DND-41 (cell line): ENCODE results near the gene PGM2L1.

Experiments
- ATAC-seq: fragments of 200-7000 bp; cut with Tn5 transposase; 3 replicates; pipeline ENCODE4 v1.9.1; 2021; ENCODE audit warnings: low read depth; ENCODE audit not compliant: insufficient read depth
- DNase-seq: peaks from one replicate; pipeline ENCODE4 v3.0.0-alpha.2; 2020
- H2AFZ ChIP-seq: 2 replicates; pipeline ENCODE4 v1.6.0; 2012; ENCODE audit warnings: low read depth, low read length
- H3K27ac ChIP-seq: 2 replicates; pipeline ENCODE4 v1.5.1; 2012; ENCODE audit warnings: low read length, inconsistent platforms
- H3K27me3 ChIP-seq: fragments of 200-600 bp; sonication (generic); 2 replicates; pipeline ENCODE4 v1.6.0; 2012; ENCODE audit warnings: low read length, mild to moderate bottlenecking, inconsistent platforms; ENCODE audit not compliant: insufficient read depth, poor library complexity
- H3K36me3 ChIP-seq: 2 replicates; pipeline ENCODE4 v1.5.1; 2012; ENCODE audit warnings: low read length, inconsistent platforms; ENCODE audit not compliant: insufficient read depth
- H3K4me1 ChIP-seq: 2 replicates; pipeline ENCODE4 v1.5.1; 2012; ENCODE audit warnings: mild to moderate bottlenecking, low read length; ENCODE audit not compliant: insufficient read depth
- H3K4me2 ChIP-seq: 2 replicates; pipeline ENCODE4 v1.6.0; 2012; ENCODE audit warnings: mild to moderate bottlenecking, moderate library complexity, low read length, inconsistent platforms; ENCODE audit not compliant: insufficient read depth
- H3K4me3 ChIP-seq, 2 experiments: fragments of 200-600 bp in 1 of 2; shearing (Covaris generic) in 1 of 2; 2 replicates each; pipeline ENCODE4 v1.5.1; 2012 to 2016; ENCODE audit warnings: inconsistent platforms in 2 of 2, low read length in 2 of 2, mild to moderate bottlenecking in 2 of 2, low read depth in 1 of 2, moderate library complexity in 1 of 2
- H3K79me2 ChIP-seq: 2 replicates; pipeline ENCODE4 v1.6.0; 2012; ENCODE audit warnings: low read length, inconsistent platforms; ENCODE audit not compliant: insufficient read depth
- H3K9ac ChIP-seq: 2 replicates; pipeline ENCODE4 v1.6.0; 2012; ENCODE audit warnings: low read depth, mild to moderate bottlenecking, inconsistent platforms, low read length, moderate library complexity
- H3K9me3 ChIP-seq: 2 replicates; pipeline ENCODE4 v1.5.1; 2012; ENCODE audit warnings: low read length, moderate library complexity, mild to moderate bottlenecking, inconsistent platforms; ENCODE audit not compliant: insufficient read depth, severe bottlenecking
- H4K20me1 ChIP-seq: 2 replicates; pipeline ENCODE4 v1.6.0; 2012; ENCODE audit warnings: low read length; ENCODE audit not compliant: insufficient read depth
- CTCF ChIP-seq: IDR thresholded peaks from 2 replicates; pipeline ENCODE4 v1.5.1; 2012; ENCODE audit warnings: borderline replicate concordance, low read length, moderate library complexity, mild to moderate bottlenecking; ENCODE audit not compliant: poor library complexity, severe bottlenecking; ENCODE audit errors: extremely low read depth
- EZH2 ChIP-seq: IDR thresholded peaks from 3 replicates; pipeline ENCODE4 v1.6.1; 2012; ENCODE audit warnings: borderline replicate concordance, low read depth, mild to moderate bottlenecking, moderate library complexity, low read length, inconsistent platforms; ENCODE audit not compliant: severe bottlenecking

The PGM2L1 gene

GRCh38 chr11:74438681-74439080 is 40.4 kb upstream of the PGM2L1 start:
- no peak for DNase-seq
- Histone ChIP-seq H3K79me2 (no peaks in the 10 kb centered on the region), H3K4me2 (no peak overlapping the region), H3K27me3 (peaks cover 5% of the 10 kb centered on the region), H3K36me3 (no peaks in the 10 kb centered on the region), H3K27ac (no peak overlapping the region), H4K20me1 (no peaks in the 10 kb centered on the region), H3K4me1 (no peaks in the 10 kb centered on the region), H3K4me3 (no peak overlapping the region), H2AFZ (no peak overlapping the region), H3K9me3 (no peaks in the 10 kb centered on the region), H3K9ac (no peak overlapping the region)
- TF ChIP-seq CTCF (no peak), EZH2 (no peak)
- no peak for ATAC-seq

- H3K27ac ChIP-seq = no peak overlapping the region
- no peaks in the 10 kb centered on the region for H3K36me3 ChIP-seq
Observed at GRCh38 chr11:74437441-74438042, 39.3 kb upstream of the PGM2L1 start.

DNA sequence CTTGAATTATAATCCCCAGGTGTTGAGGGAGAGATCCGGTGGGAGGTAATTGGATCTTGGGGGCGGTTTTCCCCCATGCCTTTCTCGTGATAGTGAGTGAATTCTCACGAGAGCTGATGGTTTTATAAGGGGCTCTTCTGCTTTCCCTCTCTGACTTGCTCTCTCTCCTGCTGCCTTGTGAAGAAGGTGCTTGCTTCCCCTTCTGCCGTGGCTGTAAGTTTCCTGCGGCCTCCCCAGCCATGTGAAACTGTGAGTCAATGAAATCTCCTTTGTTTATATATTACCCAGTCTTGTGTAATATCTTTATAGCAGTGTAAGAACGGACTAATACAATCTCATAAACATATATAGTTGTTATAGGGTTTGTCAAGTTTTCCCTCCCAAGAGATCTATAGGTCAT is 36.3 kb upstream of the PGM2L1 start:
- Histone ChIP-seq H3K4me1 (no peaks in the 10 kb centered on the region), H3K79me2 (no peaks in the 10 kb centered on the region), H3K9ac (no peak overlapping the region), H3K36me3 (no peaks in the 10 kb centered on the region), H4K20me1 (no peaks in the 10 kb centered on the region), H3K4me3 (no peak overlapping the region), H3K4me2 (no peak overlapping the region), H3K27me3 (no peaks in the 10 kb centered on the region), H3K27ac (no peak overlapping the region), H3K9me3 (no peaks in the 10 kb centered on the region), H2AFZ (no peak overlapping the region)
- DNase-seq = no peak
- ATAC-seq = no peak
- TF ChIP-seq EZH2 = no peak
- no peak for TF ChIP-seq CTCF

More at GRCh38 chr11:74437441-74438042, 39.3 kb upstream of the PGM2L1 start:
- Histone ChIP-seq H3K9me3 (no peaks in the 10 kb centered on the region), H3K4me1 (no peaks in the 10 kb centered on the region), H4K20me1 (no peaks in the 10 kb centered on the region), H3K79me2 (no peaks in the 10 kb centered on the region), H3K9ac (no peak overlapping the region), H3K4me3 (no peak overlapping the region), H3K4me2 (no peak overlapping the region), H3K27me3 (no peaks in the 10 kb centered on the region), H2AFZ (no peak overlapping the region)
- TF ChIP-seq CTCF = no peak
- TF ChIP-seq EZH2 = no peak
- DNase-seq (no peak), ATAC-seq (no peak)
